Measurements from ENCODE around the gene MAD1L1.

Gene MAD1L1

DNA sequence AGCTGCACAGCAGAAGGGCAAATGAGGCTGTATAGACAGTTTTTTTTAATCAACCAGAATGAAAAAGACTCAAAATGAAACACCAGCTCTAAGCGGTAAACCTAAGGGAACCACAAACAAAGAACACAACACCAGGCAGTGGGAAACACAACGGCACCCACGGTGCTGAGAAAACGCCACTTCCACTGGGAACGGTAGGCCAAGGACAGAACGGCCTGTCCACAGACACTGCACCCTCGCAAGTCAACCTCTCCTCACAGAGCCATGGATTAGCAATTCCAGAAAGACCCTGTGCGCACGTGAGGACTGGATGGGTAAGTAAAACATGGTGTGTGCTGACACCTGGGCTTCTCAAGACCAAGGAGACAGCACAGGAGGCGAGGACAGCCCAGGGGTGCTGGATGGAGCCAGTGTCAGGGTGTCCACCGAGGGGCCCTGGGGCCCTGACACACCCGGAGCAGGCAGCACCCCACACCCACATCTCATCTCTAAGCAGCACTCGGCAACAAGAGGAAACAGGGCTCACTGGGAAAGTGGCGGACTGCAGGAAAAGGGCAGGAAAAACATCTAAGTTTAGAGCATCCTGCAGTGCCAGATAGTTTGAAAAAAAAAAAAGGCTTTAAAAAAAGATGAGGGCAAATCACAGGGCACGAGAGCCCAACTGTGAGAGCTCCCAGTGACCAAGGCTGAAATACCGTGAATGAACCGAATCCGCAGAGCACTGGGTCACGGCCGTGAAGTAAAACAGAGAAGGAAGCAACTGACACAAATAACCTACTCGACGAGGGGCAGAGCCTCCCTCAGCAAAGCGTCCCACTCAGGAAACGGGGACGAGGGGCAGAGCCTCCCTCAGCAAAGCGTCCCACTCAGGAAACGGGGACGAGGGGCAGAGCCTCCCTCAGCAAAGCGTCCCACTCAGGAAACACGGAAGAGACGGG is 120.2 kb downstream of the MAD1L1 start:
- no peak for DNase-seq

DNA sequence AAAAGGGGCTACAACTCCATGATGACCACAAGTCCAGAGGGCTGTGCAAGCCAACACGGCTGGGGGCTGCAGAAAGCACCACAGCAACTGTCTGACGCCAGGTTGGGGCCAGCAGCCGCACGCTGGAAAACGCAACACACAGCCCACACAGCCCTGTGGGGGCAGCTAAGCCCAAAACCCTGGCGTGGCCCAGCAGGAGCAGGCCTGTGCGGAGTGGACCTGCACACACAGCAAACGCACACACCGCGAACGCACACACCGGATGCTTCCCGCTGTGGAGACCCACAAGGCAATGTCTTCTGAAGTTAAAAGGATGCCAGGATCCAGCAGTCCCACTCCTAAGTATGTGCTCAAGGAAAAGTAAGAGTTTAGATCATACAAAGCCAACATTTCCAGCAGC is 121.2 kb downstream of the MAD1L1 start:
- no peak for DNase-seq

DNA sequence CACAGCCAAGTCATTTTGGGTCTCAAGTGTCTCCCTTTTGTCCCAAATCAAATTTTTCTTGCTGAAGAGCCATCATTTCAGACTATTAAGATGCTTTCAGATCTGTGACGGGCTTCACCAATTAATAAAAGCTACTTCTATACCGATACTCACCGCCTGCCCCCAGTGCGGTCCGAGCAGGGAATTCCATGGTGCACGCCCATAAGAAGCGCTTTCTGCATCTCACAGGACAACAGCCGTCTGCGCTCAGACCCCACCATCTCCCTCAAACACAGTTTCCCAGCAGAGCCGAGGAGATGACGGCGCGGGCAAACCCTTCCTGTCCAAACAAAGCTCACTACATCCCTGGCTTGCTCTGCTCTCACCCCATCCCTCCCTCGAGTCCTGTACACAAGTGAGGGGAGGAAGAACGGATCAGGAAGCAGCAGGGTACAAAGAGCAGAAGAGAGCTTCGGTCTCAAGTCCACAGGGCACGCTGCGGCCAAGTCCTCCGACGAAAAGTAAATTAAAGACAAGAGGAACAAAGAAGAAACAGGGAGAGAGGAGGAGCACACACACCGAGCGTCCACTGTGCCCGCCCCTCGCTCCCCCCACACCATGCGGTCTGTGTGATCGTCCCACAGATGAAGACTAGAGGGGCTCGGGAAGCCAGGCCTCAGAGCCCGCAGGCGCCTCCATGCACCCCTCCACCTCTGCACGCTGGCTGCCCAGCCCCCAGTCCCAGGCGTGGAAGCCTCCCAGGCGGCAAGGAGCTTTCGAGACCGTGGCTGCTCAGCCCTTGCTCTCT is 121.9 kb downstream of the MAD1L1 start:
- no peak for DNase-seq

DNA sequence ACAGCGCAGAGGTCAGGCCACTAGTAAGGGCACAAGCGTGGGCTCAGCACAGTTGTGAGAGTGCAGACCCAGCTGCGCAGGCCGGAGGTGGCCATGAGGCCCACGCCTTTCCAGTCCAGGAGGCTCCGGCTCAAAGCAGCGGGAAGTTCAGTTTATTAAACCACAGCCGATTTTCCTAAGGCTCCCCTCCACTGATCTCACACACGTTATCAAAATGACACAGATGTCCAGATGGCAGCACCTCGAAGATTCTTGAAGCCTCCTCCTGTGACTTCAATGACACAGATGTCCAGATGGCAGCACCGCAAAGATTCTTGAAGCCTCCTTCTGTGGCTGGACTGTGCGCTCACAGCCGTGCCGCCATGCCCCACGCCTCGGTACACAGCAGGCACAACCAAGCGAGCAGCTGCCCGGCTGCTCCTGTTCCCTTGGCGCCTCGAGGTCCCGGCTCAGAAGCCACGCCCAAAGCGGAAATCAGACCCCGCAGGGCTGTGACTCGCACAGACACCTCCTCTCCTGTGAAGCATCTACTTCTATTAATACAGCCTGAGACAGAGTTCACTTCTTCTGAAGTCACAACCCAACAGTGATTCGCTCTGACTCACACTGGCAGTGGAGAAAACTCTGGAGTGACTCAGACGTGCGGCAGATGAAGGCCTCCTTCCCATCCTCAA is 122.7 kb downstream of the MAD1L1 start:
- peak; percentile 68 for DNase-seq

DNA sequence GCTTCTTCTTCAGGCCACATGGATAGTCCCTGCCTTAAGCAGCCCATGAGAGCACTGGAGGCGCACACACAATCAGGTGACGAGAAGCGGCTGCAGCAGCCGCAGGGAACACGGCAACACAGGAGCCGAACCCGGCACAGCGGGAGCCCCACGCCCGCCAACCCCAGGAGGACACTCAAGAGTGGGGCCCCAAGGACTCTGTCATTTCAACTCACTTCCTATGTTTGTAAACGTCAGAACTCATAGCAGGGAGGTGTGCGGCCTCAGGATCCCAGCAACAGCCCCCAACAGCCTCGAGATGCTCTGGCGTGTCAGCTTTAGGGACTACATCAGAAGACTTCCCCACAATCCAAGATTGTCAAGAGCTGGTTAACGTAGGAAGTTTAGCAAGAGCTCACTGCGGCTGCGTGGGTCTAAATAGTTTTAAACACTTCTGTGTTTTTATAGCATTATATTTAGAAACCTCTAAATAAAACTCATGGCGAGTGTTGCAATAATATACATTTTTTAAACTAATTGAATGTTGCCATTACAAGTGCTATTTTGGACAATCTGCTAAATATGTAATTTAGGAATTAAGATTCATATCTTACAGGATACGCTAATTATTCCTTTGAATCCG is 123.4 kb downstream of the MAD1L1 start:
- peak; percentile 72 for DNase-seq

DNA sequence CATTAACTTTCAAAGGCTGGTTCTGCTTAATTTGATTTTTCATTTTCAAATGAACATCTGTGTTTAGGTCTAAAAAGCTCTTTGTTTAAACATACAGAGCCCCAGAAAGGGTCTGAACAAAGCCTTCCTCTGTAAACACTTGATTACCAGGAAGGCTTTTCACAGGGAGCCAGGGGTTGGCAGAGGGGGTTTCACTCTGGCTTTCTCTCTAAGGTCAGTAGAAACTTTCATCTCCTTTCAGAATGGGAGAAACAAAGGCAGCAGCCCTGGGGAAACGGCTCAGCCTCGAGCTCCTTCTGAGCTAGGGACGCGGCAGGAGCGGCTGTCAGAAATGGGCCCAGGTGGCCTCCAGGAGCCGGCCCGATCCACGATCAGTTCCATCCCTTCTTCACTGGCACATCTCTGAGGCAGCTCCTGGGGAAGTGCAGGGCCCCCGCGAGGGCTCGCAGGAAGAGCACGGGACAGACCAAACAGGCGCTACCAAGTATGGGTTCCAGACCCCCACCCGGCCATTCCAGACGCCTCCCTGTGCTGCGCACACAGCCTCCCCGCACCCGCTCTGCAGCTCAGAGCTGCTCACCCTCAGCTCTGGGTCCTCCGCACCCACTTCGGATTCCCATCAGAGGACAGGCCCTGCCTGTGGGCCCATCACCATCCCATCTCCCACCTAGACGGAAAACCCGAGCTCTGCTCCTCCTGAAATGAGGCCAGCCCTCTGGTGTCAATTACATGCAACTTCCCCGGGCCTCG is 124.1 kb downstream of the MAD1L1 start:
- peak; percentile 44 for DNase-seq

DNA sequence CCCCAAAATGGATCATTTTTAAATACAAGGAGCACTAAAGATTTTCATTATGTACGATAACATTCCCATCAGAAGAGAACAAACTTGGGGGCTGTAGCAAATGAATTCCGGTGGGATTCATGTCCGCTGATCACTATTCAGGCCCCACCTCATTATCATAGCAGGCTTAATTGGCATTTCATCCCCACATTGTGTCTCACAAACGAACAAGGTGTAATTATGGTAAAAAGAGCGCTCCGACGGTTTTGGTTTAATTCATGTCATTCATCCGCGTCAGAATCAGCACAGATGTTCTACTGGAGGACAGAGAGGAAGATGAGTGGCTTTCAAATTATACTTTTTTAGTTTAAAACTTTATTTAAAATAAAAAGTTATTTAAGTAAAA is 124.7 kb downstream of the MAD1L1 start:
- no peak for DNase-seq

DNA sequence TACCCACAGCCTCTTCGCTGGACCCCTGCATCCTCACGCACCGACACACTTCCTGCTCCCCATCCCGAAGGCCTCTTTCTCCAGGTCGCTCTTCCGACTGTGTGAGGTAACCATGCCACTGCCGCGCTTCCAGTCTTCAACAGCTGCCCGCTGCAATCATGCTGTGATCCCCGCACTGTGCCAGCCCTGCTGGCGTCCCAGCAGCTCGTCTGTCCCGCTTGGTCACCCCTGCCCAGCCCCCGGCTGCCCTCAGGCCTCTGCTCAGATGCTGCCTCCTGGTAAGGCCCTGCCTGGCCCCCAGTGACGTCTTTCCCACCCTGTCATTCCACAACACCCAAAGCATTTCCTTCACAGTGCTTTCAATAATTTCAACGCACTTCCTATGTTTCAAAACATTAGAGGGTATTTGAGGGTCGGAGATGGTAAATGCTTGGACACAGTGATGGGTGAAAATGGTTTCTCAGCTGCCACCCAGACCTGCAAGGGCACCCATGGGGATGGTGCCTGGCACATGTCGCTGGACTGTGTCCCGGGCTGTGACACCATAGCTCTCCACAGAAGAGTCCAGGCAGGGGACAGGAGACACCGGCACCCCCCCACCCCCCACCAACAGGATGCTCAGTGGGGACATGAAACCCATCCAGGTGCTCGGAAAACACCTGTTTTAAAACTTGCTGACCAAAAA is 125.2 kb downstream of the MAD1L1 start:
- DNase-seq, result peak; percentile 79

DNA sequence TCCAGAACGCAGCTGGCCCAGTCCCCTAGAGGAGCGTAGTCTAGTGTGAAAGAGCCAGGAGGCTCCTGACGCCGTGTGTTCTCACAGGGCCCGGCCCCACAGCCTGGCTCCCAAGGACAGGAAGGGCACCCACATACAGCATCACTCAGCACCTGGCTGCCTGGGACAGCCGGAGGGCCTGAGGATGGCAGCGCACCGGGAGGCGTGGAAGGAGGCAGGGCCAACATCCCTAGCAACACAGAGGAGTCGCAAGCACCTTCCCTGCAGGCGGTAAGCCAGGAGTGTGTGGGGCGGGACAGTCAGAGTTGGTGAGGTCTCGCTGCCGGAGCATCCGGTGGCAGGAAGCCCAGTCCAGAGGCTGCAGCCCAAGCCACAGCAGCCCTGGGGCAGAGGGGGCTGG is 125.8 kb downstream of the MAD1L1 start:
- DNase-seq, result peak; percentile 98

DNA sequence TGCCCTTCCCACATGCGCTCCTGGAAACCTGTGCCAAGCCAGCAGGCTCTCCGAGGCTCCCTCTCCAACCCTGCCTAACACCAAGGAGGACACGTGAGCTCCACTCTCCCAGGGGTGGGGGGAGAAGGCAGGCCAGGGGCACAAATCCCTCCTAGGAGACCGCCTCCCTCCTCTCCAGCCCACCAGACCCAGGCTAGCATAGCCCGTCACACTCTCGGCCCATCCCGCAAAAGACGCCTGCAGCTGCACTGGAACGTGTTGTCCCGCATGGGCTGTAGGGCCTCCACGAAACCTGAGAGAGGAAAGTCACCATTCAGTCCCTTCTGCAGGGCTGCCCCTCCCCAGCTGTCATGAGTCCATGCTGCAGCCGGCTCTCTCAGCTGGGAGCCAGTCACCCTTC is 126.3 kb downstream of the MAD1L1 start:
- DNase-seq, result no peak

DNA sequence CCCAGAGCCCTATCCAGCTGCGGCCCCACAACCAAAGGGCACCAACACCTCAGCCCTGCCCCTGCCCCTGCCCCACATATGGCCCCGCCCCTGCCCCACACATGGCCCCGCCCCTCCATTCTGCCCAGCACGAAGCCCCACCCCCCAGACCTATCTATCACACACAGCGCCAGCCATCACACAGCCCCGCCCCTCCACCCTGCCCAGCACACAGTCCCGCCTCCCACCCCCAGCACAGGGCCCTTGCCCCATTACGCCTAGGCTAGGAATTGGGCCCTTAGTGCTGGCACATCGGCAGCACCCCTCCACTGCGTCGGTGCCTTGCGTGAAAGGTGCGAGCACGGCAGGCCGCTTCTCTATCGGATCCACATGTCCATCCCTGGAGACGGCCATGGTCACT is 126.8 kb downstream of the MAD1L1 start:
- DNase-seq, result no peak

DNA sequence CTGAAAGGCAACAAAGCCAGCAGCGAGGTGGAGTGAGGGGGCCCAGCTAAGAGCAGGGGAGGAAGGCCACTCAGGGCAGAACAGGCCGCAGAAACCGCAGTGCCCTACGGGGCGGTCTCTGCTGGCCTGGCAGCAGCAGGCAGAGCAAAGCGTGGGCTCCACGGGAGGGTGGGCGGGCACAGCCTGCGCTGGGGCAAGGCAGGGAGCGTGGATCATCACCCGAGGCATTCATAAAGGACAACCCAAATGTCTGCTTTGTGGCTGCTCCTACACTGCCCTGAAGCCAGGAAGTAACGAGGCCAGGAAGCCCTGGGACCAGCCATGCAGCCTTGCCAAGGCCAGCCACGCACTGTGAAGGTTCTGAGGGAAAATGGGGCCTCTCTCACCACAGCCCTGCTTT is 127.5 kb downstream of the MAD1L1 start:
- DNase-seq, result no peak

DNA sequence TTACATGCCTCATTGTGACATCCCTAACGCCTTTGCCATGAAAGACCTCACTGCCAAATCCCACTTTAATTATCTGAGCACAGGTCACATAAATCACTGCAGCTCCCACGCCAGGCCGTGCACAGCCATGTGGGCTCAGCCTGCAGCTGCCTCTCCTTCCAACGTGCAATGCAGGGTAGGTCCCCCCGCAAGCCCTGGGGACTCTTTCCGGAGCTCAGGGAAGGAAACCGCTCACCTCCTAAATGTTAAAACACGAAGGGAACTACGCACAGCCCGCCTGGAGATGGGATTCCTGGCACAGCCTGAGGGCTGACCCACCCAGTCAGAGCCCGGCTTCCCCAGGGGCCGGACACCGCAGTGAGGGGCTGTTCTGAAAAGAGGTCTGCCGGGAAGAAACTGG is 128.0 kb downstream of the MAD1L1 start:
- no peak for DNase-seq

DNA sequence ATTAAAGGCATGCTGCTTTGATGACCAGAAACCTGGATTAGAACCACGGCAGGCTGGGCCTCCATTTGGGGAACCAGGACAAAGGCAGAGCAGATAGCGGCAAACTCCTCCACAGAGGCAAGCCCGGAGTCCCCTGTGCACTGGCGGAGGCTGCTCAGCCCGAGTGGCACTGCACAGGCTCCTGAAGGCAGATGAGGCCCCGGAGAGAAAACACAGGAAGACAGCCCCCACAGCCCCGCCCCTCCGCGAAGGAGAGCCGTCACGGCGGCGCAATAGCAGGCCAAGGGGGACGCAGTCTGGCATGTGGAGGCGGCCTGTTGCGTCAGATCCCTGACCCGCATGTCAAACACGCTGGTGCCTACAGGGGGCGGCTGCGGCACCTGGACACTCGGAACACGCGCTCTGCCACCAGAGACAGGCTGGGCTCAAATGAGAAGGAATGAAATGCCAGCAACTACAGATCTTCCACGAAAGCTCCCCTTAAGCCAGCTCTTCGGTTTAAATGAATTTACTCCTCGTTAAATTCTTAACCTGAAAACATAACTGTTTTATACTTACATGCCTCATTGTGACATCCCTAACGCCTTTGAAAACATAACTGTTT is 128.5 kb downstream of the MAD1L1 start:
- peak; percentile 74 for DNase-seq

DNA sequence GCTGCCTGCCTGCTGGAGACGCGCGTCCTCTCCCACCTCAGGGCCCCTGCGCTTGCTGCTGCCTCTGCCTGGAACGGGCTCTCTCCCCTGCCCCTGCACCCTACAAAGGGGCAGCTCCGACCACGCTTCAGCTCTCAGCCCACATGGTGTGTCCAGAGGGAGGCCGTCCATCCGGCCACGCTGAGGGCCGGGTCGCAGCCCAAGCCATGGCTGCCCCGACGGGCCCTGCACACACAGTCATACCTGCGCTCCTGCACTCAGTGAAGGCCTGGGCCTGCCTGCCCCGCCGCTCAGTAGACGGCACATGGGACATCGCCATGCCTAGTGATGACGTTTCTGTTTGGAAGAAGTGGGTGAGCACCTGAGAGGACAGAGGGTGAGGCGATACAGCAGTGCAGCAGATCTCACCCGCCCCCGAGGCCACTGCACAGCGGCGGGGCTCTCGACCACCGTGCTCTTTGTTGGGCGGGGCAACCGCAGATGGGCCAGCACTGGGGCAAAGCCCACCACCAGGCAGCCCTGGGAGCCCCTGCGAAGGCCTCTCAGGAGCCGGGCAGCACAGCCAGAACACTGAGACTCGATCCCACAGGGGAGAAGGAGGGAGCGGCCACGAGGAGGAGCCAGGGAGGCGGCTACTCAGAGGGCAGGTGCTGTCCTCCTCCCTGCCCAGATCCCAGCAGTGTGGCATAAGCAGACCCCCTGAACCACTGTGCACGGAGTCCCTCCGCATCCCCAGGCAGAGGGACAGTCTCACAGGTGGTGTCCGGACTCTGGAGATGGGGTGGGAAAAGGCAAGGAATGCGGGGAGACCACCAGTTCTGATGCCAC is 129.5 kb downstream of the MAD1L1 start:
- DNase-seq, result no peak

DNA sequence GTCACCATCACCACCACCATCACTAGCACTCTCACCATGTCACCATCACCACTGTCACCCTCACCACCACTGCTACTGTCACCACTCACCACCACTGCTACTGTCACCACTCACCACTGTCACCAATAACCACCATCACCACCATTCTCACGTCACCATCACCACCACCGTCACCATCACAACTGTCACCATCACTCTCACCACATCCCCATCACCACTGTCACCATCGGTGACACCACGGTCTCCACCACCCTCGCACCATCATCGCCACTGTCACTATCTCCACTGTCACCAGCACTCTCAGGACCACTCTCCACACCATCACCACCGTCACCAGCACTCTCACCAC is 130.4 kb downstream of the MAD1L1 start:
- no peak for DNase-seq

DNA sequence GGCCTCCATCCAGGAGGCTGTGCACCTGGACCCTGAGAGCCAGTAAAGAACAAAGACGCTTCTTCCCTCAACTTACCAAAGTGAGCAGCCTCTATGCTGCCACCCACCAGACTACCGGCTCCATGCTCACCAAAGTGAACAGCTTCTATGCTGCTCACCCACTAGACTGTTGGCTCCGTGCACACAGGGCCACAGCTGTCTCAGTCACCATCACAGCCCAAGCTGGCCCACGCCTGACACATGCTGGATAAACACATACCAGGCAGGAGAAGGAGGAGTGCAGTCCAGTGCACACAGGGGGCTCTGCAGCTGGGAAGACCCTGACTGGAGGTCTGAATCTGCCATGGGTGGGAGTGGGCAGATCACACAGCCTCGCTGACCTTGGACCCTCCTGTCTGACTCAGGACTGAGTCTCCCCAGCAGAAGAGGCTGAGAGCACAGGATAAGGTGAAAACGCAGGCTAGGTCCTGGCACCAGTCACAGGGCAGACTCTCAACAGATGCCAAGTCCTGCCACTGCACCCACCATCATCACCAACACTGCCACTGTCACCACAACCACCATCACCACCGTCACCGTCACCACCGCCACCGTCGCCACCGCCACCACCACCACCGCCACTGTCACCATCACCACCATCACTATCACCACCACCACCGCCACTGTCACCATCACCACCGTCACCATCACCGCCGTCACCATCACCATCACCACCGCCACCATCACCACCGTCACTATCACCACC is 130.9 kb downstream of the MAD1L1 start:
- DNase-seq, result no peak

DNA sequence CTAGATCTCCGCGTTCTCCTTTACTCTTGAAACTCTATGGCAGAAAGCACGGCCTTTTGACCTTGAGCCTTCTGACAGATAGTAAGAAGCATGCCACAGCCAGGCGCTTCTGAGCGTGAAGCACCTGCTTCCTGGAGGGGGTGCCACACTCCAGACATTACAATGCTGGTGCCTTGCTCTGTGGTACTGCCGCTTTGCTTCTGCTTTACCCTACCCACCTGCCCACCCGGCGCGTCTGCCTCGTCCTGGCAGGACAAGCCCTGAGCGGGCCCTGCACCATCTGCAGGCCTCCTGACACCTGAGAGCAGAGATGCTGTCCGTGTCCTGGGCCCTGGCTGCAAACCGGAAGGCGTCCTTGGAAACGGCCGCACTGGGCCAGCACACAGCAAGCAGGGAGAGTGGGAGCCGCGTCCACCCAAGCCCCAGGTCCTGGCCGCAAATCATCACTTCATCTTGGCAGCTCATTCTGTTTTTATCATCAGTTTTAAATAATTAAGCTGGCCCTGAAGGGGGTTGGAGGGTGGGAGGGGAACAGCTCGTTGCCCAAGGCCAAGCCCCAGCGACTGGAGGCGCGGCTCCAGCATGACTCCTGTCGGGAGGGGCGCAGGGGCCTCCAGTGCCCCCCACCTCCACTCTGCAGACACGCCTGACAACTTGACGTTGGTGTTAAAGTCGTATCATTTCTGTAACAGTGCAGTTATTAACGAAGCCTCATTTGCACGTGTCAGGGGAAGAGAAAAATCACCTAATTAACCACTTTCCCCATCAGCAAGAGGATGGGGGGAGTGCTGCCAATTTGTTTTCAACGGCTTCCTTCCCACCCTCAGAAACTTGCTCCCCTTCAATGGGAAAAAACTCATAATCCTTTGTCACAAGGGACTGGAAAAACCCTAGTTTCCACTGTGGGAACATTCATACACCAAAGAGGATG is 132.2 kb downstream of the MAD1L1 start:
- peak; percentile 90 for DNase-seq

All from NCI-H510A treated with DMSO at 0.1 percent for 48 hours (cell line).